ENCODE results near the gene NELL1.

The NELL1 gene

GRCh38 chr11:21160140-21160539 is 490.8 kb downstream of the NELL1 start:
- H3K4me3 ChIP-seq (ENCODE audit: severe bottlenecking) = no peak overlapping the region
- no peak for ATAC-seq (ENCODE audit: low read depth)
- TF ChIP-seq CTCF (IDR thresholded peaks at IDR 0.05; ENCODE audit: poor library complexity, severe bottlenecking) = no peak
- no peaks in the 10 kb centered on the region for H3K27me3 ChIP-seq (ENCODE audit: insufficient read depth, poor library complexity, severe bottlenecking)
- no peaks in the 10 kb centered on the region for H3K9me3 ChIP-seq (ENCODE audit: severe bottlenecking)
- H3K4me1 ChIP-seq (ENCODE audit: insufficient read depth, poor library complexity, severe bottlenecking) = no peaks in the 10 kb centered on the region
- no peaks in the 10 kb centered on the region for H3K36me3 ChIP-seq (ENCODE audit: low read depth)
- no peak overlapping the region for H3K27ac ChIP-seq (ENCODE audit: poor library complexity, severe bottlenecking)
- no peak for DNase-seq (ENCODE audit: low spot score)

- no peak for ATAC-seq (ENCODE audit: low read depth)
- DNase-seq (ENCODE audit: low spot score) = no peak
- H3K27me3 ChIP-seq (ENCODE audit: insufficient read depth, poor library complexity, severe bottlenecking) = no peaks in the 10 kb centered on the region
- H3K36me3 ChIP-seq (ENCODE audit: low read depth) = no peaks in the 10 kb centered on the region
- no peak for TF ChIP-seq CTCF (IDR thresholded peaks at IDR 0.05; ENCODE audit: poor library complexity, severe bottlenecking)
- no peaks in the 10 kb centered on the region for H3K9me3 ChIP-seq (ENCODE audit: severe bottlenecking)
- H3K4me3 ChIP-seq (ENCODE audit: severe bottlenecking) = no peak overlapping the region
- no peak overlapping the region for H3K27ac ChIP-seq (ENCODE audit: poor library complexity, severe bottlenecking)
- no peaks in the 10 kb centered on the region for H3K4me1 ChIP-seq (ENCODE audit: insufficient read depth, poor library complexity, severe bottlenecking)
These were observed 500.3 kb downstream of the NELL1 start for GRCh38 chr11:21169639-21170038.

- Histone ChIP-seq H3K4me3 (ENCODE audit: severe bottlenecking) (no peak overlapping the region), H3K9me3 (ENCODE audit: severe bottlenecking) (no peaks in the 10 kb centered on the region), H3K27me3 (ENCODE audit: insufficient read depth, poor library complexity, severe bottlenecking) (no peaks in the 10 kb centered on the region), H3K27ac (ENCODE audit: poor library complexity, severe bottlenecking) (no peak overlapping the region), H3K4me1 (ENCODE audit: insufficient read depth, poor library complexity, severe bottlenecking) (no peaks in the 10 kb centered on the region), H3K36me3 (ENCODE audit: low read depth) (no peaks in the 10 kb centered on the region)
- ATAC-seq (ENCODE audit: low read depth) (no peak), DNase-seq (ENCODE audit: low spot score) (no peak)
- TF ChIP-seq CTCF (IDR thresholded peaks at IDR 0.05; ENCODE audit: poor library complexity, severe bottlenecking) = no peak
These were observed 504.1 kb downstream of the NELL1 start for GRCh38 chr11:21173476-21173875.

DNA sequence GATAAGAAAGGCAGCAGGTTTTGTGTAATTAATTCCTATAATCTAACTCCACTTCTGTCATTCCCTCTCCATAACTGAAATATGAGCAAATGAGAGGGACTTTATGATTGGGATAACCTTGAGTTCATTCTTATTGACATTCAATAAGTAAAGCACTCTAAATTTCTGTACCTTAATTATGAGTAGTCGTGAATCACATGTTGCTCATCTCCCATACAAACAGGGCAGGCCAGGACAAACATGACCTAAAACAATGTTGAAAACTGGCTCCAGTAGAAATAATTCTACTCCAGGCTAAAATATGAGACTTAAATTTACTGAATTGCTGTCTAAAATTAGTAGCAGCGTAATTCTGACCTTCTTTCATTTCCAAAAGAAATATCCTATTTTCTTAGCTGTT is 505.4 kb downstream of the NELL1 start:
- DNase-seq (ENCODE audit: low spot score) = no peak
- Histone ChIP-seq H3K36me3 (ENCODE audit: low read depth) (no peaks in the 10 kb centered on the region), H3K27ac (ENCODE audit: poor library complexity, severe bottlenecking) (no peak overlapping the region), H3K4me1 (ENCODE audit: insufficient read depth, poor library complexity, severe bottlenecking) (no peaks in the 10 kb centered on the region), H3K9me3 (ENCODE audit: severe bottlenecking) (no peaks in the 10 kb centered on the region), H3K27me3 (ENCODE audit: insufficient read depth, poor library complexity, severe bottlenecking) (no peaks in the 10 kb centered on the region), H3K4me3 (ENCODE audit: severe bottlenecking) (no peak overlapping the region)
- no peak for TF ChIP-seq CTCF (IDR thresholded peaks at IDR 0.05; ENCODE audit: poor library complexity, severe bottlenecking)
- peak; percentile 50; the same call in 2 of the 3 replicates for ATAC-seq (ENCODE audit: low read depth)

- Histone ChIP-seq H3K9me3 (ENCODE audit: severe bottlenecking) (no peaks in the 10 kb centered on the region), H3K4me1 (ENCODE audit: insufficient read depth, poor library complexity, severe bottlenecking) (no peaks in the 10 kb centered on the region), H3K4me3 (ENCODE audit: severe bottlenecking) (no peak overlapping the region), H3K27ac (ENCODE audit: poor library complexity, severe bottlenecking) (no peak overlapping the region), H3K27me3 (ENCODE audit: insufficient read depth, poor library complexity, severe bottlenecking) (no peaks in the 10 kb centered on the region), H3K36me3 (ENCODE audit: low read depth) (no peaks in the 10 kb centered on the region)
- no peak for DNase-seq (ENCODE audit: low spot score)
- no peak for TF ChIP-seq CTCF (IDR thresholded peaks at IDR 0.05; ENCODE audit: poor library complexity, severe bottlenecking)
- ATAC-seq (ENCODE audit: low read depth) = no peak
These were observed 508.0 kb downstream of the NELL1 start for GRCh38 chr11:21177379-21177778.

Measured in RWPE2 (cell line).